Gastrocnemius medialis (tissue), 4 donors: ENCODE data around the gene CDC14B. TPM values are rescaled to one million over a fixed set of nuclear protein-coding genes. Genes with fewer than 3 reads are reported as not detected.

ENCODE experiments used
- ATAC-seq, 2 donors: fragments of 150-250 bp; one replicate each; pipeline ENCODE4 v1.9.1; 2016
- DNase-seq, 2 donors: peaks; one replicate each; pipeline ENCODE4 v3.0.0-alpha.2; 2019
- H3K27ac ChIP-seq, 4 donors: fragments of 200-600 bp; sonication (generic); 1 replicate in 1 of 4; 2 replicates in 3 of 4; pipeline ENCODE4 v1.5.1; 2016 to 2018; ENCODE audit warnings: mild to moderate bottlenecking in 2 of 4, moderate library complexity in 1 of 4
- H3K27me3 ChIP-seq, 3 donors: fragments of 200-600 bp; sonication (generic) in 2 of 3; 1 replicate in 1 of 3; 2 replicates in 2 of 3; pipeline versions ENCODE4 v1.5.1 to v1.6.0; 2016 to 2019; ENCODE audit warnings: mild to moderate bottlenecking in 1 of 3, moderate library complexity in 1 of 3
- H3K36me3 ChIP-seq, 2 donors: fragments of 200-600 bp; sonication (generic) in 1 of 2; one replicate each; pipeline ENCODE4 v1.5.1; 2017 to 2018
- H3K4me1 ChIP-seq, 2 donors: fragments of 200-600 bp; sonication (generic) in 1 of 2; one replicate each; pipeline ENCODE4 v1.5.1; 2016 to 2017; ENCODE audit warnings: mild to moderate bottlenecking in 2 of 2
- H3K4me3 ChIP-seq, 4 donors: fragments of 200-600 bp; sonication (generic) in 3 of 4; 1 replicate in 1 of 4; 2 replicates in 3 of 4; pipeline ENCODE4 v1.5.1; 2016 to 2019; ENCODE audit warnings: mild to moderate bottlenecking in 2 of 4
- H3K9me3 ChIP-seq, 3 donors: fragments of 200-600 bp; sonication (generic) in 2 of 3; 1 replicate in 1 of 3; 2 replicates in 2 of 3; pipeline ENCODE4 v1.5.1; 2016 to 2019
- POLR2A ChIP-seq, 2 donors: fragments of 450-650 bp; IDR thresholded peaks; one replicate each; pipeline ENCODE4 v1.6.1; 2017; ENCODE audit warnings: antibody characterized with exemption in 2 of 2, mild to moderate bottlenecking in 2 of 2, moderate library complexity in 2 of 2
- in situ Hi-C, 4 donors: fragments of 200-750 bp; cut with MboI; loops; one replicate each; pipeline versions ENCODE4 v1.15.0 to v1.8.0; 2017; ENCODE audit warnings: low sequenced_read_pairs in 4 of 4
- intact Hi-C: fragments of 100-400 bp; cut with DNase I; formaldehyde crosslinking; loops from one replicate; pipeline ENCODE4 v1.15.1; 2023; ENCODE audit warnings: low total_unique reads
- total RNA-seq, 4 donors: library from RNA; depleted of rRNA; stranded (reverse); fragments of >200 nt; gene quantifications; one replicate each; pipeline versions ENCODE4 v1.1.0 to v1.2.3, GENCODE V29; 2016
- TF ChIP-seq, protein P1 (sequence below), 5 experiments: fragments of 450-650 bp in 3 of 5; fragments of 200-600 bp in 2 of 5; sonication (generic) in 2 of 5; IDR thresholded peaks in 4 of 5; conservative IDR thresholded peaks in 1 of 5; 1 replicate in 4 of 5; 2 replicates in 1 of 5; pipeline ENCODE4 v1.5.1; 2016 to 2019; ENCODE audit warnings: antibody characterized with exemption in 5 of 5, mild to moderate bottlenecking in 3 of 5, moderate library complexity in 3 of 5

Gene CDC14B
- total RNA-seq, 4 donors from 2014 or later, result 2.0 to 9.4 (median 5.5) TPM

DNA sequence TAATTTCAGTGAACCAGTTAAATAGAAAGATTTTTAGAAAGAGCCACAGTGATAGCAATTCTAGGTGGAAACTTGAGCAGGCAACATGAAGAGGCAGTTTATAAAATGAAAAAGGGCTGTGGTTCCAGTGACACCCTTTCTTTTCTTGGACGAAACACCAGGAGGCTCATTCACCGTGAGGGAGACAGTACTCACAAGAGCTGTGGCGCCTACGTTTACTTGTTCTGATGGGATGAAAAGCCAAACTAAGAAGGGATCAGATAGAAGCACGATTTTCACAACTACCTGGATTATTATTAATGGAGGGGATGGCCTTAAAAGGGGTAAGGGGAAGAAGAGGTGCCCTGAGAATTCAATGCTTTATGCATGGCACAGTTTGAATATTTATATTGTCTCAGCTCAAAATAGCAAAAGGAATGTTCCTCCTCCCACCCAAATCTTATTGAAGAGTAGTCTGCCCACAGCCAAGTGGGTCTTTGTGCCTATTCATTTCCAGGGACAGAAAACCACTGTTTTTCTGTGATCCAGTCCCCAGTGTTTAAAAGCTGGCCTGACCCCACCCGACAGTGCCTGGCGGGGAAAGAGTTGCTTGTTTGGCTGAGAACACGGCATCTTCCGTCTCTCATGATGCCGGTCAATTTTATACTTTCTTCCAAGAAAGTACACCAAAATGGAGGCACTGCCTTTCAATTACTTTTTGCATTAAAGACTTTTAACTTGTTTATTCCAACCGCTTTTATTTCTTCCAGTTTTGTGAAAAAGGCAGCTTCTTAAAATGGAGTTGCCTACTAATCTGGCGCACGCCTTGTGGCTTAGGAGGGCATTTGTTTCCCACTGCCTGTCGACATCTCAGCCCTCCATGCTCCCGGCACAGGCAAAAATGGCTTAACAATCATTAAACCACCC, 117.8 kb downstream of the CDC14B start:
- H3K9me3 ChIP-seq, result no peaks in the 10 kb centered on the region
- peak overlapping the region in 1 of 4 donors; percentile 16 for H3K27ac ChIP-seq
- ATAC-seq (no peak), DNase-seq (no peak)
- no peak overlapping the region for H3K4me3 ChIP-seq
- peaks cover 0 to 7% of the 10 kb centered on the region in 2 donors for H3K4me1 ChIP-seq
- TF ChIP-seq, protein P1, sequence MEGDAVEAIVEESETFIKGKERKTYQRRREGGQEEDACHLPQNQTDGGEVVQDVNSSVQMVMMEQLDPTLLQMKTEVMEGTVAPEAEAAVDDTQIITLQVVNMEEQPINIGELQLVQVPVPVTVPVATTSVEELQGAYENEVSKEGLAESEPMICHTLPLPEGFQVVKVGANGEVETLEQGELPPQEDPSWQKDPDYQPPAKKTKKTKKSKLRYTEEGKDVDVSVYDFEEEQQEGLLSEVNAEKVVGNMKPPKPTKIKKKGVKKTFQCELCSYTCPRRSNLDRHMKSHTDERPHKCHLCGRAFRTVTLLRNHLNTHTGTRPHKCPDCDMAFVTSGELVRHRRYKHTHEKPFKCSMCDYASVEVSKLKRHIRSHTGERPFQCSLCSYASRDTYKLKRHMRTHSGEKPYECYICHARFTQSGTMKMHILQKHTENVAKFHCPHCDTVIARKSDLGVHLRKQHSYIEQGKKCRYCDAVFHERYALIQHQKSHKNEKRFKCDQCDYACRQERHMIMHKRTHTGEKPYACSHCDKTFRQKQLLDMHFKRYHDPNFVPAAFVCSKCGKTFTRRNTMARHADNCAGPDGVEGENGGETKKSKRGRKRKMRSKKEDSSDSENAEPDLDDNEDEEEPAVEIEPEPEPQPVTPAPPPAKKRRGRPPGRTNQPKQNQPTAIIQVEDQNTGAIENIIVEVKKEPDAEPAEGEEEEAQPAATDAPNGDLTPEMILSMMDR (IDR thresholded peaks at IDR 0.05 in 4 of 5, conservative IDR thresholded peaks at IDR 0.05 in 1 of 5), result no peak
- no peak for TF ChIP-seq POLR2A (IDR thresholded peaks at IDR 0.05)
- in situ Hi-C loops, result no loop called here
- no peaks in the 10 kb centered on the region for H3K27me3 ChIP-seq
- intact Hi-C loops, result no loop called here
- H3K36me3 ChIP-seq, result no peaks in the 10 kb centered on the region

DNA sequence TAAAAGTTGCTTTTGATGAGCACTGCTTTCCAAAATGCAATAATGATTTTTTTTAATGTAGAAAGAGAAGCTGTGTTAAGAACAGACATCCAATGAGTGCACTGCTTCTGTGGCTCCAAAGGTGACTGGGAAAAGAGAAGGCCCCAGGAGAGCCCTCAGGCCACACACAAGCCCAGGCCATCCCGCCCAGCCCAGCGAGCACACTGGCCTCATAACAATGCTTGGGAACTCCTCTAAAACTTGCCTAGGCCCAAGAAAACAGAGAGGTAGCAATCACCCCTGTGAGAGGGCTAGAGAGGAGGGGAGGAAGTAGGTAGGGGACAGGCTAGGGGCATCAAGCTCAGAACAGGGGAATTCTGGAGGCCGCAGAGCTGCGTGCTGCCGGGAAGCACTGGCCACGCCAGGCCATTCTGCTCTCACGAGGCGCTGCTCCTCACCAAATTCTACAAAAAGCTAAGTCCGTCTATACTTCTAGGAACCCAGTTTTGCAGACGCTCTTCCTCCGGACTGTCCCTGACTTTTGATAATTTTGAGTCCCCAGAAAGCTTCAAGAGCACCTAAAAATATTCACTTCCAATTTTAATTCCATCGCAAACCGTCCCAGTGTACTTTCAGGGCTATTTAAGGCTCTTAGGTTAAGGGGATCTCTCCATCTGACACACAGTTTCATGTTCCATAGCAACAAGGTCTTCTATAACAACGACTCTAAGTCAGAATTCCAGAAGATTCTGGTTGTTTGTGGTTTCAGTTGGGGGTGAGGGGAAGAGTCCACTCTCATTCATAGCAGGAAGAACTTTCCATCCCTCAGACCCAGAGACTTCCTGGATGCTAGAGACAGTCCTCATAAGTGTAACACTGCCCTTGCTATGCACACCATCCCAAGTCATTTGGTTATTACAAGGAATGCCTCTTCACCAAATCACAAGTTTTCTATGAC, 118.7 kb downstream of the CDC14B start:
- Histone ChIP-seq H3K36me3 (no peaks in the 10 kb centered on the region), H3K4me1 (peaks cover 0 to 7% of the 10 kb centered on the region in 2 donors), H3K4me3 (no peak overlapping the region), H3K27me3 (no peaks in the 10 kb centered on the region), H3K27ac (no peak overlapping the region), H3K9me3 (no peaks in the 10 kb centered on the region)
- no peak for DNase-seq
- no peak for TF ChIP-seq POLR2A (IDR thresholded peaks at IDR 0.05)
- TF ChIP-seq, protein P1 (IDR thresholded peaks at IDR 0.05 in 4 of 5, conservative IDR thresholded peaks at IDR 0.05 in 1 of 5), result no peak
- intact Hi-C loops, result no loop called here
- ATAC-seq, result no peak
- in situ Hi-C loops, result no loop called here

DNA sequence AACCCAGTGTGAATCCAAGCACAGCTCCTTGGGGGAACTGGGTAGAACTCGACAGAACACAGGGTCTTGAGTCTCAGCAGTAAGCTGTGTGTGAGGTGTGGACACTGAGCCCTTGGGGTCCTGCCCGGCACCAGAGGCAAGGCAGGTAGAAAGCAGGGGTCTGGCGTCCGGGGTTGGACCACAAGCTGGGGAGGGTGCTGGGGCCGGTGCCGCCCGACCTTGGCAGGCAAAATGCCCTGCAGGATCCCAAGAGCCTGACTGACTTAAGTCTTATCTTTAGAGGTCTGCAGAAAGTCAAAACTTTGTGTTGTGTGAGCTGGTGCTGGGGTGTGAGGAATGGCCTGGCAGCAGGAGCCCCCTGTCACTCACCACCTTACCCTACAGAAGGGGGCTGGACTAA, 120.4 kb downstream of the CDC14B start:
- no peak overlapping the region for H3K27ac ChIP-seq
- DNase-seq, result no peak
- in situ Hi-C loops (no loop called here), intact Hi-C loops (no loop called here)
- H3K36me3 ChIP-seq, result no peaks in the 10 kb centered on the region
- TF ChIP-seq, protein P1 (IDR thresholded peaks at IDR 0.05 in 4 of 5, conservative IDR thresholded peaks at IDR 0.05 in 1 of 5), result no peak
- TF ChIP-seq POLR2A (IDR thresholded peaks at IDR 0.05), result no peak
- no peak for ATAC-seq
- no peaks in the 10 kb centered on the region for H3K27me3 ChIP-seq
- no peaks in the 10 kb centered on the region for H3K4me1 ChIP-seq
- H3K9me3 ChIP-seq, result no peaks in the 10 kb centered on the region
- H3K4me3 ChIP-seq, result no peak overlapping the region

DNA sequence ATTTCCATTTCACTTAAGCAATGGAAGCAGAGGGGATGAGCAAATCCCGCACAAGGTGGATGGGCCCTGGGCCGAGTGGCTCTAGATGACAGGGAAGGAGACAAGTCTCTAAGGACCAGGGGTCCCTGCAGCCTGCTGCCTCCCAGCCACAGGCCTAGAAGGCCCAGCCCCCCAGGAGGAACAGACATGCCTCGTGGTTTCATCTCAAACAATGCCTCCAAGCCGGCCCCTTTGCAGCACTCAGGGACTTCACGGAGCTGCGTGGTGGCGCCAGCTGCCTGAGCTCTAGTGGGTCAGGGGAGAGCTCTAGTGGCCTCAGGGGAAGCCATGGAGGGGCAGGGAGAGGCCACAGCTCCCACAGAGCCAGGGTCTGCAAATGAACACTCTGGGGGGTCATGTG, 120.8 kb downstream of the CDC14B start:
- in situ Hi-C loops, result no loop called here
- no peak for DNase-seq
- no peak for ATAC-seq
- intact Hi-C loops, result no loop called here
- H3K27ac ChIP-seq, result no peak overlapping the region
- H3K4me3 ChIP-seq, result no peak overlapping the region
- H3K9me3 ChIP-seq, result no peaks in the 10 kb centered on the region
- no peaks in the 10 kb centered on the region for H3K4me1 ChIP-seq
- H3K36me3 ChIP-seq, result no peaks in the 10 kb centered on the region
- TF ChIP-seq, protein P1 (IDR thresholded peaks at IDR 0.05 in 4 of 5, conservative IDR thresholded peaks at IDR 0.05 in 1 of 5), result no peak
- TF ChIP-seq POLR2A (IDR thresholded peaks at IDR 0.05), result no peak
- no peaks in the 10 kb centered on the region for H3K27me3 ChIP-seq
